GM18498 (cell line): ENCODE data around the gene GP9.
"Not testable (repeated sequence)": the region's sequence is repeated elsewhere in the genome, so short reads cannot be mapped to it uniquely, and the experiment has no call there.

ENCODE experiments used
- ATAC-seq: cut with Tn5 transposase; IDR thresholded peaks from one replicate; pipeline ENCODE4 v1.9.1; 2021; ENCODE audit warnings: mild to moderate bottlenecking, moderate library complexity; ENCODE audit not compliant: unreplicated experiment

Gene GP9

GRCh38 chr3:129047553-129047839 lies 13.1 kb upstream of the GP9 start:
- ATAC-seq: no peak

- no peak for ATAC-seq
These were observed 9.9 kb upstream of the GP9 start for GRCh38 chr3:129050556-129051295.

- ATAC-seq: no peak
These were observed 8.7 kb upstream of the GP9 start for GRCh38 chr3:129051871-129052340.

DNA sequence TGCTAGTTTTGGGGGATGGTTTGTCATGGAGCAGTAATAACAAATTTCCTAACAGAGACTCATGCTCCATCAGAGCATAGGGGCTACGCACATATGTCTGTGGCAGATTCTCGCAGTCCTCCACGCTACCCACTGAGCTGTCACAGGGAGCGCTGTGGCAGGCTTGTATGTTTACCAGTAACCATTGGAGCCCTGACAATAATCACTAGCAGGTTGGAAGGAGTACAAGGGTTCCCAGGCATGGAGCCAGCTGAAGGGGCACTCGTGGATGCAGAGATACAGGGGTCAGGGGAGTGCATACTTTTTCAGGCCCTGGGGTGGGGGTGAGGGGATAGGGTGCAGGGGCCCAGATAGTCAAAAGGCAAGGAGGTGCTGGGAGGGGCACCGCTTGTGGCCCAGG lies 7.9 kb upstream of the GP9 start:
- no peak for ATAC-seq

DNA sequence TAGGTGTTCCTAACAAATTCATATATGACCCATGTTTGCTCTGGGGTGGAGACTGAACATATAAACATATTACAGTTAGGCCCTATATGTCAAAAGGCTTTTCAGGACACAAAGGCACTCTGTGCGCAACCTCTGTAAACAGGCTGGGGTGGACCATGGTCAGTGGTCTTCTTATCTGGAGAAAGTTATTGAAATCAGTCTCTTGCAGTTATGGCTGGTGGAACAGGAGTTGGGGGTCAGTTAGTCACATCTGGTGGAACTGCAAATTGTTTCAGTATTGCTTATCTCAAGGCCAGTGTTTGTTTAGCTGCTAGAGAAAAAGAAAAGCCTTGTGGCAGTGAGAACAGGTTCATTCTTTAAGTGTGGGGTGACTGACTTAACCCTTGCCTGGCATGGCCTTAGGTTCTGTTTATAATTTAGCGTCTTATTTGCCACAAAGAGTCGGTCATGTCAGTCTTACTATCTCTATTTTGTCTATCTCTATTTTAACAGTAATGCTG lies 5.9 kb upstream of the GP9 start:
- no peak for ATAC-seq

- ATAC-seq: no peak
These were observed 4.0 kb upstream of the GP9 start for GRCh38 chr3:129056451-129057173.

DNA sequence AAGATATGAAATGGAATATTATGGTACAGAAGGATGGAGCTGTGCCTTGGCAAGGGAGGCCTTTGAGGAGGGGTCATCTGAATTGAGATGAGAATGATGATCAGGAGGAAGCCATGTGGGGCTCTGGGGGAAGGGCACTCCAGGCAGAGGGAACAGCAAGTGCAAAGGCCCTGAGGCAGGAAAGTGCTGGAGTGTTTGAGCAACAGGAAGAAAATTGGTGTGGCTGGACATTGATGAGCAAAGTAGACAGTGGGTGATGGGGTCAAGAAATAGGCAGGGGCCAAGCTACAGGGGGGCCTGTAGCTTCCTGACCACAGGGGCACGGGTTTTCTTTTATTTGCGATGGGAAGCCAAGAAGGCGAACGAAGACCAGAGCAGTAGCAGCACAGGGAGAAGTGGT lies 3.3 kb upstream of the GP9 start:
- no peak for ATAC-seq

- ATAC-seq: peak; percentile 82
These were observed 2.0 kb upstream of the GP9 start for GRCh38 chr3:129058441-129059200.

GRCh38 chr3:129059311-129059958 lies 1.1 kb upstream of the GP9 start:
- ATAC-seq: no peak

- ATAC-seq: no peak
These were observed 676 bp downstream of the GP9 start for GRCh38 chr3:129061023-129061887.

DNA sequence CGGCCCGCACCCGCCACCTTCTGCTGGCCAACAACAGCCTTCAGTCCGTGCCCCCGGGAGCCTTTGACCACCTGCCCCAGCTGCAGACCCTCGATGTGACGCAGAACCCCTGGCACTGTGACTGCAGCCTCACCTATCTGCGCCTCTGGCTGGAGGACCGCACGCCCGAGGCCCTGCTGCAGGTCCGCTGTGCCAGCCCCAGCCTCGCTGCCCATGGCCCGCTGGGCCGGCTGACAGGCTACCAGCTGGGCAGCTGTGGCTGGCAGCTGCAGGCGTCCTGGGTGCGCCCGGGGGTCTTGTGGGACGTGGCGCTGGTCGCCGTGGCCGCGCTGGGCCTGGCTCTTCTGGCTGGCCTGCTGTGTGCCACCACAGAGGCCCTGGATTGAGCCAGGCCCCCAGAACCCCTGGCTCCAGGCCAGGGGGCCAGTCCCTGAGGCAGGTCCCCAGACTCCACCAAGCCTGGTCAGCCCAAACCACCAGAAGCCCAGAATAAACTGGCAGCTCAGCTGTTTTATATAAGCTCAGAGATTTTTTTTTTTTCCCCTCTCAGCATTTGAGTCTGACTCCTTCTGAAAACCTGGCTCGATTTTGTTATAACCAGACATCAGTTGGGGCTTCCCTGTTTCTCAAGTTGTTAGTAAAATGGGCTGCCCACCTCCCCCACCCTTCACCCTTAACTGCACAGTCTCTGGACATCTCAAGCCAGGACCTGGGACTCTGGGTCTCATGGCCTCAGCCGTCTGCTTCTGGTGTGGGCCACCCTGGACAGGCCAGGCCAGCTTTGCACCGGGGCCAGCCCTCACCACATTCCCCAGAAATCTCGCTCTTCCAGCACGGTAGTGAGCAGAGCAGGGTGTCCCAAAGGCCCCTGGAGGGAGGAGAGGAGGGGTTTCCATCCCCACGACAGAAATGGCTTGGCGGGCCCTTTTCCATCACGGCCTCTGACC lies 1.6 kb downstream of the GP9 start:
- ATAC-seq: no peak

DNA sequence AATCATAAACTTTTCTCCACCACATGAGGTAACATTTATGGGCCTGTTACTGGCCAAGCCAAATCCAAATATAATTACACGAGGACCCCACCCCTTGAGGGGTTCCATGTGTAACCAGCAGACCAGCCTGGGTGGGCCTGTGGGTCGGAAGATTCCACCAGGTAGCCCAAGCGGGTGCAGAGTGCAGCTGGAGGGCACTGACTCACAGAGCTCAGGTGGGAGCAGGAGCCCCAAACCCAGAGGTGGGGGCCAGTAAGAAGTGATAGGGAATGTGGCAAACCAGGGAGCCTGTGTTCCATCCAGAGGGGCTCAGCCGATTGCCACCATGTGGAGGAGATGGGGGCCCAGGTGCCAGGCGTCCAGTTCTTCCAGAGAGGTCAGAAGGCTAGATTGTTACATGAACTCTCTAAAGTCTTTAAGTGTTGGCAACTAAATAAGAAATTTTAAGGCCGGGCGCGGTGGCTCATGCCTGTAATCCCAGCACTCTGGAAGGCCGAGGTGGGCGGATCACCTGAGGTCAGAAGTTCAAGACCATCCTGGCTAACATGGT lies 2.6 kb downstream of the GP9 start:
- ATAC-seq: no peak

DNA sequence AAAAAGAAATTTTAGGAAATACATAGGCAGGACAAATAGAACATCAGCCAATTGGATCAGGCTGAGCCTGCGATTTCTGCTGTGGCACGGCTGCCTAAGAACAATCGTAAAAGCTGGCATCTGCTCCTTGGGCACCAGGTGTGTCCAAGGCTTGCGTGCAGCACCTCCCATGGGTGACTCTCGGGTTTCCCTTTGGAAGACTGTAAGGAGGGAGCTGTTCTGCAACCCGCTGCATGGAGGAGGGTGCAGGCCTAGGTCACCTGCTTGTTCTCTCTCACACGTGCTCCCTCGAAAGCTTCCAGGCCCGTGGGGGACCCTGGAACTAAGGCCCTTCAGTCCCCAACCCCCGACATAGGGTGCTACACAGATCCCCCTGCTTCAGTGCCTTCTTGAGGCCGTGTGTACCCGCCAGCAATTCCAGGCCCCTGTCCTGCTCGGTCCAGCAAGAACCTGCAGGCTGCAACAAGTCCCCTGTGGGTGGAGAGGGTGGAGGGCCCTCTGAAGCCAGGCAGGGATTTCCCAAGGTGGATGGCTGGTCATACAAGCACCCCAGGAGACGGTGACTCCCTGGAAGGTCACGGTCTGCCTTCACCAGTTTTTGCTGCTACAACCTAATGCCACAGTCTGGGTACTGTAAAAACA lies 3.4 kb downstream of the GP9 start:
- ATAC-seq: no peak

GRCh38 chr3:129065016-129065719 lies 4.6 kb downstream of the GP9 start:
- ATAC-seq: no peak

DNA sequence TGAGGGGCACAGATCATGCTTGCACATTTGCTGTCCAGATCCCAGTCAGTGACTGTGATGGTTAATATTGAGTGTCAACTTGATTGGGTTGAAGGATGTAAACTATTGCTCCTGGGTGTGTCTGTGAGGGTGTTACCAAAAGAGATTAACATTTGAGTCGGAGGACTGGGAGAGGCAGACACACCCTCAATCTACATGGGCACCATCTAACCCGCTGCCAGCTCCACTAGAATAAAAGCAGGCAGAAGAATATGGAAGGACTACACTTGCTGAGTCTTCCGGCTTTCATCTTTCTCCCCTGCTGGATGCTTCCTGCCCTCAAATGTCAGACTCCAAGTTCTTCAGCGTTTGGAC lies 5.1 kb downstream of the GP9 start:
- ATAC-seq: no peak

GRCh38 chr3:129067719-129068118 lies 7.1 kb downstream of the GP9 start:
- not testable (repeated sequence) for ATAC-seq

DNA sequence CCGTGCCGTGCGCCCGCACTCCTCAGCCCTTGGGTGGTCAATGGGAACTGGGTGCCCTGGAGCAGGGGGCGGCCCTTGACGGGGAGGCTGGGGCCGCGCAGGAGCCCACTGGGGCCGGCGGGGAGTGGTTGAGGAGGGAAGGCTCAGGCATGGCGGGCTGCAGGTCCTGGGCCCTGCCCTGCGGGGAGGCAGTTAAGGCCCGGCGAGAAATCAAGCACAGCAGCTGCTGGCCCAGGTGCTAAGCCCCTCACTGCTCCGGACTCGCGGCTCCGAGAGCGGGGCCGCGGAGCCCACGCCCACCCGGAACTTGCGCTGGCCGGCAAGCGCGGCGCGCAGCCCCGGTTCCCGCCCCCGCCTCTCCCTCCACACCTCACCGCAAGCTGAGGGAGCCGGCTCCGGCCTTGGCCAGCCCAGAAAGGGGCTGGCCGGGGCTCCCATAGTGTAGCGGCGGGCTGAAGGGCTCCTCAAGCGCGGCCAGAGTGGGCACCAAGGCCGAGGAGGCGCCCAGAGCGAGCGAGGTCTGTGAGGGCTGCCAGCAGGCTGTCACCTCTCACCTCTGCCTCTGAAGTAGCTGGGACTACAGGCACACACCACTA lies 7.8 kb downstream of the GP9 start:
- no peak for ATAC-seq
